GM23248 (cell line): ENCODE data around the gene FAM240A.

Experiments used
- EZH2 ChIP-seq: fragments of 200-600 bp; sonication (generic); IDR thresholded peaks from 2 replicates; pipeline ENCODE4 v1.6.1; 2018; ENCODE audit warnings: antibody characterized with exemption, mild to moderate bottlenecking; ENCODE audit not compliant: insufficient read depth, poor library complexity, severe bottlenecking
- EZH2phosphoT487 ChIP-seq: fragments of 200-600 bp; sonication (generic); IDR thresholded peaks from 2 replicates; pipeline ENCODE4 v1.6.1; 2018; ENCODE audit warnings: antibody characterized with exemption, moderate library complexity, mild to moderate bottlenecking, low read depth; ENCODE audit not compliant: insufficient read depth

DNA sequence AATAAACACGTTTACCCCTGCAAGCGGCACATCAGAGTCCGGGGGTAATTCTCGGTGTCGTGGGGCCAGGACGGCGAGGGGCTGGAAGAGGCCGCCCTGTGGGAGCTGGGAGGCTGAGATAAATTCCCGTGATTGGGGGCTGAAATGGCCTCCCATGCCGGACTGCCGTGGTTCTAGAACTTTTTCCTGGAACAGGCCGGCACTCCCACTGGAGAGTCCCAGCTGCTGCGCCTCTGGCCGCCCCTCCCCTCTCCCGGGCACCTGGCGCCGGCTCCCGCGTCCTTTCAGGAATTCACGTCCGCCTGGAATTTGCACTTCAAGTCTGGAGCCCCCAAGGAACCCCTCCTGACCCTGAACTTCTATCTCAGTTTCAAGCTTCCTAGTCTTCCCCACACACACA is 35.4 kb upstream of the FAM240A start:
- no peak for TF ChIP-seq EZH2
- TF ChIP-seq EZH2phosphoT487, result no peak
